Measurements from ENCODE around the gene LPCAT1.

The LPCAT1 gene

GRCh38 chr5:1421521-1422341 lies 102.0 kb downstream of the LPCAT1 start:
- H3K27ac ChIP-seq = no peak overlapping the region
- no peak for TF ChIP-seq POLR2AphosphoS5 (IDR thresholded peaks at IDR 0.05; ENCODE audit: borderline replicate concordance, low read depth, low read length)
- no peak for TF ChIP-seq FOXP2 (optimal IDR thresholded peaks at IDR 0.05; ENCODE audit: control extremely low read depth, extremely low read length, insufficient read depth)
- TF ChIP-seq EZH2 (IDR thresholded peaks at IDR 0.05) = no peak
- no peak overlapping the region for H3K9ac ChIP-seq (ENCODE audit: insufficient read length)
- no peaks in the 10 kb centered on the region for H3K9me3 ChIP-seq (ENCODE audit: low read depth, low read length)
- no peak overlapping the region for H3K4me3 ChIP-seq
- H3K36me3 ChIP-seq (ENCODE audit: insufficient read depth, low read length) = no peaks in the 10 kb centered on the region
- DNase-seq (ENCODE audit: low read depth, low spot score) = no peak

DNA sequence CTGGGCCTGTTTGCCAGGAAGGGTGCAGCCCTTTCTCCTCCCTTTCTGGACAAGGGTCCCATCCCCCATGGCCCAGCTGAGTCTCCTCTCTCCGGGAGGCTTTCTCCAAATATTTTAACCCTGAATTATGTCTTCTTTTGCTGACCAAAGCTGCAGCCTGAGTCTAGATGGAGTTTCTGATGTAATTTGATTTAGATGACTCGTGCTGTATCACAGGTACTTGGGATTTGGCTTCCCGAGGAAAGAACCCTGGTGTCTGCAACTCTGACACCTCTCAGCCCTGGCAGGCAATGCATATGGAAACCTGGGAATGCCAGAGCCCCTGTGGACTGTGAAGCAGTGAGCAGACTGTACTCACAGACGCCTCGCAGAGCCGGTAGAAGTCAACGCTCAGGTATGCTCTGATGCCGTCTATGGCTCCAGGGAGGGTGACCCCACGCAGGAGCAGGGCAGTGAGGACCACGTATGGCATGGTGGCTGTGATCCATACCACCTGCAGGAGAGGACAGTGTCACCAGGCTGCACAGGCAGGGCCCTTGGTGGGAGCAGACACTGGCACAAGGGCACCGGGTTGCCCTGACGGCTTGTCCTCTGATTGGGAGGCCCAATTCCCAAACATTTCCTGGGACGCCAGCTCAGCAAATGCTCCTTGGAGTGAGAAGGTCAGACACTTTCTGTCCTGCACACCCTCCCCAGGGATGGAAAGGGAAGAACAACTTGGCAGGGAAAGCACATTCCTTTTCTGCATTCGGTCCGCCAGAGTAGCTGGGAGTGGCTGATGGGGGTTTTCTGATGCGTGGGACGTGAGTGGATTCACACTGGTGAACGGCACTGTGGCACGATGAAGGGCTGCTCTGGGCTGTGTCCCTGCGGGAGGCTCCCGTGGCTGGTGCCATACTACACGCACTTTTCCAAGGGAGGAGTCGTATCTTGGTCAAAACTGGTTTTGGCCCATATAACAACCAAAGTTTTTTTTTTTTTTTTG lies 103.3 kb downstream of the LPCAT1 start:
- no peak overlapping the region for H3K9ac ChIP-seq (ENCODE audit: insufficient read length)
- H3K4me3 ChIP-seq = no peak overlapping the region
- TF ChIP-seq POLR2AphosphoS5 (IDR thresholded peaks at IDR 0.05; ENCODE audit: borderline replicate concordance, low read depth, low read length) (no peak), FOXP2 (optimal IDR thresholded peaks at IDR 0.05; ENCODE audit: control extremely low read depth, extremely low read length, insufficient read depth) (no peak), EZH2 (IDR thresholded peaks at IDR 0.05) (no peak)
- no peaks in the 10 kb centered on the region for H3K9me3 ChIP-seq (ENCODE audit: low read depth, low read length)
- no peak overlapping the region for H3K27ac ChIP-seq
- DNase-seq (ENCODE audit: low read depth, low spot score) = no peak
- no peaks in the 10 kb centered on the region for H3K36me3 ChIP-seq (ENCODE audit: insufficient read depth, low read length)

DNA sequence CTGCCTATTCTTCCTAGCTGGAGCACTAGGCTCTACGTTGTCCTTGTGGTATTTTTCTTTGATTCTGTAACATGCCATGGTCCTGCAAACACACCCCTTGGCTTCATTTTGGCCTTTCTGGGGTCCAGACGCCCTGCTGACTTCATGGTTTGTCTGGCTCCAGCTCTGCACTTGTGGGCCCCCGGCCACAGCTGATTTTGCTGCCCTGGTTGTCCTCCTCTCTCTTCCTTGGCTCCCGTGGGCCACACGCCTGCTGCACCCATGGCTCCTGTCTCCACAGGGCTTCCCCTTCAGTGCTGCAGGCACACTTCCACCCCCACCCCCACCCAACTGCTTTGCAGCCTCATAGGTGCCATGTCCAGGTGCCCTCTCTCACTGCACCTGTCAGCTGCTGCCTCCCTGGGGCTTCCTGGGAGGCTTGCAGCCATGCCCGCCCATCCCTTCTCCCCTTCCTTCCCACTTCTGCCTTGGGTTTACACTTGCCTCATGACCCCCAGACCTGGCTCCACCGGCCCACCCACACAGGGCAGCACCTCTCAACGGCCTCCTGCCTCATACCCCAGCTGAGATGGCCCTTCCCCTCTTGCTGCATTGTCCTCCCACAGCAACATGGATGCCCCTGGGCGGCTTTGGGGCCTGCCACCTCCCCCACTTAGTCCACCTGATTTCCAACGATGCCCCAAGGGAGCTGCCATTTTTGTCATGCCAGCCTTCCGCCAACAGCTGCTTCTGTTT lies 104.1 kb downstream of the LPCAT1 start:
- Histone ChIP-seq H3K9ac (ENCODE audit: insufficient read length) (no peak overlapping the region), H3K36me3 (ENCODE audit: insufficient read depth, low read length) (no peaks in the 10 kb centered on the region), H3K9me3 (ENCODE audit: low read depth, low read length) (no peaks in the 10 kb centered on the region), H3K4me3 (no peak overlapping the region), H3K27ac (no peak overlapping the region)
- TF ChIP-seq POLR2AphosphoS5 (IDR thresholded peaks at IDR 0.05; ENCODE audit: borderline replicate concordance, low read depth, low read length) (no peak), FOXP2 (optimal IDR thresholded peaks at IDR 0.05; ENCODE audit: control extremely low read depth, extremely low read length, insufficient read depth) (no peak), EZH2 (IDR thresholded peaks at IDR 0.05) (no peak)
- DNase-seq (ENCODE audit: low read depth, low spot score) = no peak

GRCh38 chr5:1418921-1419280 lies 104.9 kb downstream of the LPCAT1 start:
- Histone ChIP-seq H3K4me3 (no peak overlapping the region), H3K36me3 (ENCODE audit: insufficient read depth, low read length) (no peaks in the 10 kb centered on the region), H3K27ac (no peak overlapping the region), H3K9ac (ENCODE audit: insufficient read length) (no peak overlapping the region), H3K9me3 (ENCODE audit: low read depth, low read length) (no peaks in the 10 kb centered on the region)
- DNase-seq (ENCODE audit: low read depth, low spot score) = no peak
- TF ChIP-seq POLR2AphosphoS5 (IDR thresholded peaks at IDR 0.05; ENCODE audit: borderline replicate concordance, low read depth, low read length) = no peak
- no peak for TF ChIP-seq FOXP2 (optimal IDR thresholded peaks at IDR 0.05; ENCODE audit: control extremely low read depth, extremely low read length, insufficient read depth)
- no peak for TF ChIP-seq EZH2 (IDR thresholded peaks at IDR 0.05)

- Histone ChIP-seq H3K4me3 (no peak overlapping the region), H3K36me3 (ENCODE audit: insufficient read depth, low read length) (no peaks in the 10 kb centered on the region), H3K27ac (no peak overlapping the region), H3K9me3 (ENCODE audit: low read depth, low read length) (no peaks in the 10 kb centered on the region), H3K9ac (ENCODE audit: insufficient read length) (no peak overlapping the region)
- no peak for DNase-seq (ENCODE audit: low read depth, low spot score)
- TF ChIP-seq POLR2AphosphoS5 (IDR thresholded peaks at IDR 0.05; ENCODE audit: borderline replicate concordance, low read depth, low read length) = no peak
- TF ChIP-seq EZH2 (IDR thresholded peaks at IDR 0.05) = no peak
Measured at GRCh38 chr5:1418238-1418920, 105.4 kb downstream of the LPCAT1 start.

GRCh38 chr5:1417586-1418225 lies 106.1 kb downstream of the LPCAT1 start:
- no peak overlapping the region for H3K4me3 ChIP-seq
- no peak overlapping the region for H3K27ac ChIP-seq
- H3K36me3 ChIP-seq (ENCODE audit: insufficient read depth, low read length) = no peaks in the 10 kb centered on the region
- no peak for DNase-seq (ENCODE audit: low read depth, low spot score)
- no peak for TF ChIP-seq EZH2 (IDR thresholded peaks at IDR 0.05)
- no peak for TF ChIP-seq FOXP2 (optimal IDR thresholded peaks at IDR 0.05; ENCODE audit: control extremely low read depth, extremely low read length, insufficient read depth)
- no peak for TF ChIP-seq POLR2AphosphoS5 (IDR thresholded peaks at IDR 0.05; ENCODE audit: borderline replicate concordance, low read depth, low read length)
- no peak overlapping the region for H3K9ac ChIP-seq (ENCODE audit: insufficient read length)
- no peaks in the 10 kb centered on the region for H3K9me3 ChIP-seq (ENCODE audit: low read depth, low read length)

DNA sequence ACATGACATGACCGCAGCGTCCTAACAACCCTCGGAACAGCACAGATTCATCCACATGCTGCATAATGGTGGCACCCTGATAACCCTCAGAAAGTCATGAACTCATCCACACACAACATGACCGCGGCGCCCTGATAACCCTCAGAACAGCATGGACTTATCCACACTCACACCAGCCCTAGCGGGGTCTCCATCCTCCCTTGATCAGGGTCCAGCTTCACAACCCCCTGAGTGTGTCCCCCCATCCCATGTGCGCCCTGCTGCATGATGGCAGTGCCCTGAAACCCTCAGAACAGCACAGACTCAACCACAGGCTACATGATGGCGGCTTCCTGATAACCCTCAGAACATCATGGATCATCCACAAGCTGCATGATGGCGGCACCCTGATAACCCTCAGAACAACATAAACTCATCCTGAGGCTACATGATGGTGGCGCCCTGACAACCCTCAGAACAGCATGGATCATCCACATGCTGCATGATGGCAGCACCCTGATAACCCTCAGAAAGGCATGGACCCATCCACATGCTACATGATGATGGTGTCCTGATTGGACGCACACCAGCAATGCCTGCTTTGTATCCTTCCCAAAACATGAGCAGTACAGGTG lies 106.8 kb downstream of the LPCAT1 start:
- Histone ChIP-seq H3K36me3 (ENCODE audit: insufficient read depth, low read length) (no peaks in the 10 kb centered on the region), H3K9me3 (ENCODE audit: low read depth, low read length) (no peaks in the 10 kb centered on the region), H3K9ac (ENCODE audit: insufficient read length) (no peak overlapping the region), H3K4me3 (no peak overlapping the region), H3K27ac (no peak overlapping the region)
- TF ChIP-seq FOXP2 (optimal IDR thresholded peaks at IDR 0.05; ENCODE audit: control extremely low read depth, extremely low read length, insufficient read depth) = no peak
- TF ChIP-seq POLR2AphosphoS5 (IDR thresholded peaks at IDR 0.05; ENCODE audit: borderline replicate concordance, low read depth, low read length) = no peak
- no peak for TF ChIP-seq EZH2 (IDR thresholded peaks at IDR 0.05)
- DNase-seq (ENCODE audit: low read depth, low spot score) = no peak

All from SK-N-MC (cell line).